Keratinocyte (primary cell): ENCODE data around the gene TRIM29. TPM values are rescaled to one million over a fixed set of nuclear protein-coding genes. Genes with fewer than 3 reads are reported as not detected.

Experiments used
- DNase-seq: peaks from one replicate; pipeline ENCODE4 v3.0.0-alpha.2; 2011; ENCODE audit warnings: low read depth, missing footprints, low spot score
- FAIRE-seq: peaks from 2 replicates; lab custom pipeline; 2011; peaks lifted over from hg19 to GRCh38; lab: Jason Lieb, UNC
- H2AFZ ChIP-seq: 2 replicates; pipeline ENCODE4 v1.6.0; 2012; ENCODE audit warnings: low read length, control low read depth, inconsistent platforms; ENCODE audit not compliant: control insufficient read depth
- H3K27ac ChIP-seq: 2 replicates; pipeline ENCODE4 v1.5.1; 2011; ENCODE audit warnings: low read length; ENCODE audit not compliant: control insufficient read depth, insufficient read depth
- H3K27me3 ChIP-seq: 3 replicates; pipeline ENCODE4 v1.6.0; 2011; ENCODE audit warnings: low read length; ENCODE audit not compliant: control insufficient read depth, insufficient read depth; ENCODE audit errors: extremely low read depth
- H3K36me3 ChIP-seq, 2 experiments: 2 replicates in 1 of 2; 3 replicates in 1 of 2; pipeline ENCODE4 v1.5.1; 2011; ENCODE audit warnings: low read length in 2 of 2, mild to moderate bottlenecking in 1 of 2; ENCODE audit not compliant: control insufficient read depth in 2 of 2, insufficient read depth in 2 of 2; ENCODE audit errors: extremely low read depth in 1 of 2
- H3K4me1 ChIP-seq: 3 replicates; pipeline ENCODE4 v1.5.1; 2011; ENCODE audit warnings: low read length; ENCODE audit not compliant: control insufficient read depth, insufficient read depth; ENCODE audit errors: extremely low read depth
- H3K4me2 ChIP-seq: 3 replicates; pipeline ENCODE4 v1.6.0; 2011; ENCODE audit warnings: low read depth, low read length; ENCODE audit not compliant: control insufficient read depth, insufficient read depth; ENCODE audit errors: extremely low read depth
- H3K4me3 ChIP-seq, 3 experiments: fragments of 200-600 bp in 1 of 3; sonication (generic) in 1 of 3; 2 replicates in 2 of 3; 3 replicates in 1 of 3; pipeline ENCODE4 v1.5.1; 2011 to 2016; ENCODE audit warnings: low read length in 3 of 3, mild to moderate bottlenecking in 3 of 3, control low read depth in 2 of 3, inconsistent platforms in 1 of 3, low read depth in 1 of 3, mixed read lengths in 1 of 3, mixed run types in 1 of 3, moderate library complexity in 1 of 3; ENCODE audit not compliant: control insufficient read depth in 2 of 3, insufficient read depth in 2 of 3; ENCODE audit errors: extremely low read depth in 1 of 3
- H3K79me2 ChIP-seq: 2 replicates; pipeline ENCODE4 v1.6.0; 2012; ENCODE audit warnings: low read length; ENCODE audit not compliant: control insufficient read depth, insufficient read depth
- H3K9ac ChIP-seq: 3 replicates; pipeline ENCODE4 v1.6.0; 2011; ENCODE audit warnings: low read length; ENCODE audit not compliant: control insufficient read depth, insufficient read depth; ENCODE audit errors: extremely low read depth
- H3K9me1 ChIP-seq: 3 replicates; pipeline ENCODE4 v1.6.0; 2011; ENCODE audit warnings: low read length; ENCODE audit not compliant: control insufficient read depth, insufficient read depth; ENCODE audit errors: extremely low read depth
- H3K9me3 ChIP-seq: 2 replicates; pipeline ENCODE4 v1.5.1; 2012; ENCODE audit warnings: low read depth, low read length; ENCODE audit not compliant: control insufficient read depth
- H4K20me1 ChIP-seq: 3 replicates; pipeline ENCODE4 v1.6.0; 2011; ENCODE audit warnings: low read length; ENCODE audit not compliant: control insufficient read depth, insufficient read depth; ENCODE audit errors: extremely low read depth
- EZH2 ChIP-seq: IDR thresholded peaks from one replicate; pipeline ENCODE4 v1.6.1; 2012; ENCODE audit warnings: inconsistent platforms, mild to moderate bottlenecking, low read length, moderate library complexity
- dilution Hi-C: fragments of 300-500 bp; cut with MboI; formaldehyde crosslinking; loops from one replicate; pipeline ENCODE4 v1.7.0; 2020; ENCODE audit warnings: low sequenced_read_pairs; ENCODE audit not compliant: extremely low pct_ligation_motif_present
- polyA plus RNA-seq, 5 experiments: library from polyadenylated mRNA; depleted of rRNA in 3 of 5; stranded (reverse) in 3 of 5; stranded (forward) in 1 of 5; unstranded in 1 of 5; fragments of >200 nt; gene quantifications; 1 replicate in 1 of 5; 2 replicates in 3 of 5; 3 replicates in 1 of 5; pipeline versions ENCODE4 v1.2.1 to v1.2.3, GENCODE V29; 2011 to 2012; ENCODE audit warnings: missing spikeins in 2 of 5, low read depth in 1 of 5, low replicate concordance in 1 of 5
- TF ChIP-seq, protein P1 (sequence below), 3 experiments: IDR thresholded peaks in 1 of 3; conservative IDR thresholded peaks in 1 of 3; optimal IDR thresholded peaks in 1 of 3; 2 replicates in 2 of 3; 3 replicates in 1 of 3; pipeline versions ENCODE3 to v1.5.1; 2011; ENCODE audit warnings: low read length in 3 of 3, mild to moderate bottlenecking in 3 of 3, moderate library complexity in 2 of 3, control low read depth in 1 of 3, inconsistent platforms in 1 of 3; ENCODE audit not compliant: insufficient read depth in 2 of 3; ENCODE audit errors: extremely low read depth in 1 of 3

TRIM29 gene
- polyA plus RNA-seq, 1 donor (not counting 4 experiments of a cell fraction or from before 2014, with no cell fraction given), result 463 TPM

- dilution Hi-C loops, result no loop called here
Measured at GRCh38 chr11:120109531-120109930, 28.4 kb downstream of the TRIM29 start.

DNA sequence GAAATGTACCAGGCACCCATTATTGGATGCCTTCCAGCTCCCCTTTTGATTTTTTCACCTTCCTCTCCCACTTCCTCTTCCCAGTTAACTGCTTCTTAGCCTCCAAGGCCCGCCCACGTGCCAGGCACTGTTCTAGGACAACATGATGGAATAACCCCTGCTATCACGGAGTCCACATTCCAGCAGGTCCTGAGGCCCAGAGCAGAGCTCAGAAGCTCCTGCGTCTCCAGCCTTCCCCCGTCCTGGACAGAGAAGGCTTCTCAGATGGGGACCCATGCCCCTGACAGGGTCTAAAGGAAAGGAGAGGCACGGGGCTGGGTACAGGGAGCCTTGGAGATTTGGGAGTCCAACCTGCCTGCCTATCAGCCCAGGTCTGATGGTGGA lies 29.1 kb downstream of the TRIM29 start:
- TF ChIP-seq, protein P1, sequence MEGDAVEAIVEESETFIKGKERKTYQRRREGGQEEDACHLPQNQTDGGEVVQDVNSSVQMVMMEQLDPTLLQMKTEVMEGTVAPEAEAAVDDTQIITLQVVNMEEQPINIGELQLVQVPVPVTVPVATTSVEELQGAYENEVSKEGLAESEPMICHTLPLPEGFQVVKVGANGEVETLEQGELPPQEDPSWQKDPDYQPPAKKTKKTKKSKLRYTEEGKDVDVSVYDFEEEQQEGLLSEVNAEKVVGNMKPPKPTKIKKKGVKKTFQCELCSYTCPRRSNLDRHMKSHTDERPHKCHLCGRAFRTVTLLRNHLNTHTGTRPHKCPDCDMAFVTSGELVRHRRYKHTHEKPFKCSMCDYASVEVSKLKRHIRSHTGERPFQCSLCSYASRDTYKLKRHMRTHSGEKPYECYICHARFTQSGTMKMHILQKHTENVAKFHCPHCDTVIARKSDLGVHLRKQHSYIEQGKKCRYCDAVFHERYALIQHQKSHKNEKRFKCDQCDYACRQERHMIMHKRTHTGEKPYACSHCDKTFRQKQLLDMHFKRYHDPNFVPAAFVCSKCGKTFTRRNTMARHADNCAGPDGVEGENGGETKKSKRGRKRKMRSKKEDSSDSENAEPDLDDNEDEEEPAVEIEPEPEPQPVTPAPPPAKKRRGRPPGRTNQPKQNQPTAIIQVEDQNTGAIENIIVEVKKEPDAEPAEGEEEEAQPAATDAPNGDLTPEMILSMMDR (optimal IDR thresholded peaks at IDR 0.05 in 1 of 3, IDR thresholded peaks at IDR 0.05 in 1 of 3, conservative IDR thresholded peaks at IDR 0.05 in 1 of 3; ENCODE audit: extremely low read depth in 1 of 3, insufficient read depth in 2 of 3, low read length in 3 of 3), result no peak
- no peak for TF ChIP-seq EZH2
- peaks cover 9% of the 10 kb centered on the region for H3K4me1 ChIP-seq
- no peaks in the 10 kb centered on the region for H4K20me1 ChIP-seq
- peaks cover 24 to 25% of the 10 kb centered on the region in 2 experiments for H3K36me3 ChIP-seq
- no peaks in the 10 kb centered on the region for H3K79me2 ChIP-seq
- H3K27ac ChIP-seq, result no peak overlapping the region
- no peak overlapping the region for H3K4me2 ChIP-seq
- no peaks in the 10 kb centered on the region for H3K9me1 ChIP-seq
- FAIRE-seq, result no peak
- no peaks in the 10 kb centered on the region for H3K9me3 ChIP-seq
- no peak overlapping the region for H2AFZ ChIP-seq
- dilution Hi-C loops, result no loop called here
- DNase-seq, result no peak
- no peak overlapping the region for H3K4me3 ChIP-seq
- no peak overlapping the region for H3K9ac ChIP-seq
- H3K27me3 ChIP-seq, result no peaks in the 10 kb centered on the region

More at GRCh38 chr11:120109531-120109930, 28.4 kb downstream of the TRIM29 start:
- FAIRE-seq (no peak), DNase-seq (no peak)
- H3K27ac ChIP-seq, result no peak overlapping the region
- TF ChIP-seq EZH2, result no peak
- TF ChIP-seq, protein P1 (optimal IDR thresholded peaks at IDR 0.05 in 1 of 3, IDR thresholded peaks at IDR 0.05 in 1 of 3, conservative IDR thresholded peaks at IDR 0.05 in 1 of 3; ENCODE audit: extremely low read depth in 1 of 3, insufficient read depth in 2 of 3, low read length in 3 of 3), result no peak
- no peak overlapping the region for H2AFZ ChIP-seq
- no peak overlapping the region for H3K4me3 ChIP-seq
- H3K9me3 ChIP-seq, result no peaks in the 10 kb centered on the region
- no peaks in the 10 kb centered on the region for H3K79me2 ChIP-seq
- H3K9ac ChIP-seq, result no peak overlapping the region
- H3K4me1 ChIP-seq, result peaks cover 9% of the 10 kb centered on the region
- no peaks in the 10 kb centered on the region for H4K20me1 ChIP-seq
- H3K36me3 ChIP-seq, result peaks cover 30 to 31% of the 10 kb centered on the region in 2 experiments
- no peaks in the 10 kb centered on the region for H3K27me3 ChIP-seq
- H3K4me2 ChIP-seq, result no peak overlapping the region
- H3K9me1 ChIP-seq, result no peaks in the 10 kb centered on the region
